Activated gamma-delta T cell treated with Interleukin-2 at 50 U/mL for 16 hours (primary cell): Measurements from ENCODE around the gene TBC1D5.
"Not testable (repeated sequence)": the region's sequence is repeated elsewhere in the genome, so short reads cannot be mapped to it uniquely, and the experiment has no call there.

Experiments used
- DNase-seq: peaks from one replicate; pipeline ENCODE4 v3.0.0-alpha.2; 2020

Gene TBC1D5

DNA sequence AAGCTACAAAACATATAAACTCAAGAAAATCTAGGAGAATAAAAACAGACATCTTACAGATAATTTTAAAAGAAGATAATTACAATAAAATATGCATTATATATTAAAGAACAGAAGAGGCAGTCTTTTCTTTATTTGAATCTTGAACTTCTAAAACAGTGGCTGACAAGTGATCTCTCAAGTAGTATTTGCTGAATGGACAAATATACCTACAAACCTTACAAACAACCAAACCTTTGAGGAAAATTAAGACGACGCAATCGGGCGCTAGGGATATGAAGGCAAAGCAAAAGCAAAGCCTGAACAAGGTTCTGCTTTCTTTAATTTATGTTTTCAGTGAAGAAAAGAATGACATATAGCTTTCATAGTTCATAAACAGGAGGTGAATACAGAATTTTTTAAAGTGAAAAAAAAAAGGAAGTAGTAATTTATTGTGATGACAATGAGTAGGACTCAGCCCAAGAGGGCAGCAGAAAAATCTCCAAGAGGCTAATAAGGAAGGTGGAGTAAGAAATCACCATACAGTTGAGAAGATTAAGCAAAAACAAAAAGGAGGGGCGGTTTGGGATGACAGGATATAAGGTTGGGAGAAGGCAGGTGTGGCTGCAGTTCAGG, 347.8 kb downstream of the TBC1D5 start:
- DNase-seq, result no peak

DNA sequence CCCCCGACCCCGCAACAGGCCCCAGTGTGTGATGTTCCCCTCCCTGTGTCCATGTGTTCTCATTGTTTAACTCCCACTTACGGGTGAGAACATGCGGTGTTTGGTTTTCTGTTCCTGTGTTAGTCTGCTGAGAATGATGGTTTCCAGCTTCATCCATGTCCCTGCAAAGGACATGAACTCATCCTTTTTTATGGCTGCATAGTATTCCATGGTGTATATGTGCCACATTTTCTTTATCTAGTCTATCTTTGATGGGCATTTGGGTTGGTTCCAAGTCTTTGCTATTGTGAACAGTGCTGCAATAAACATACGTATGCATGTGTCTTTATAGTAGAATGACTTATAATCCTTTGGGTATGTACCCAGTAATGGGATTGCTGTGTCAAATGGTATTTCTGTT, 349.9 kb downstream of the TBC1D5 start:
- not testable (repeated sequence) for DNase-seq

DNA sequence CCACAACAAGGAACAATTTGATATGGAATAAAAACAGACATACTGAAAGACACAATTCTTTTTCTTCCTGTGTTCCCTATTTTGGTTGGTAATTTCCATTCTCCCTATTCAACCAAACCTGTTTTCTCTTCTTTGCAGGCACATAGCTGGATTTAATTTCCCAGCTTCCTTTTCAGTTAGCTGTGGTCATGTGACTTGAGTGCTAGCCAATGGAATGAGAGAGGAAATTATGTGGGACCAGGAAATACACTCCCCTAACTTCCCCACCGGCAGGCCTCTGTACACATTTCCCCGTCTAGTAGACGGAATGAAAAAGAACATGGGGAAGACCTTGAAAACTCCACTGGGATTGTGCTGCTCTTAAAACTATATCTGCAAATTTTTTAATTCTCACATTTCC, 351.6 kb downstream of the TBC1D5 start:
- DNase-seq, result no peak

DNA sequence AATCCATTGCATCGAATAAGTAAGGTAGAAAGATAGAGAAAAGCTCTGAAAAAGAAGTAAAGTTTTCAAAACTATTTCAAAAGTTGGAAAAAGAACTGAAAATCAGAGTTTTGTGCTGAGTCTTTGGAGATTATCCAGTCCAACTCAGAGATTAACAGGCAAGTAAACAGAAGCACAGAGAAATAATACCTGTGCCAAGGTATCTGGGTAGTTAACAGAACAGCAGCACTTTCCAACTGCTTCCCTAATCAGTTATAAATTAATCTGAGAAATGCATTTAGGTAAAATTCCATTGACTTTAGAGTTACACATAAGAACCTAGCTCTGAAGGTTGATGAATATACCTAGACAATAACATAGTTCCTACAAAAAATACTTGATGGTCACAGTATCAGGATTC, 355.3 kb downstream of the TBC1D5 start:
- DNase-seq, result no peak

DNA sequence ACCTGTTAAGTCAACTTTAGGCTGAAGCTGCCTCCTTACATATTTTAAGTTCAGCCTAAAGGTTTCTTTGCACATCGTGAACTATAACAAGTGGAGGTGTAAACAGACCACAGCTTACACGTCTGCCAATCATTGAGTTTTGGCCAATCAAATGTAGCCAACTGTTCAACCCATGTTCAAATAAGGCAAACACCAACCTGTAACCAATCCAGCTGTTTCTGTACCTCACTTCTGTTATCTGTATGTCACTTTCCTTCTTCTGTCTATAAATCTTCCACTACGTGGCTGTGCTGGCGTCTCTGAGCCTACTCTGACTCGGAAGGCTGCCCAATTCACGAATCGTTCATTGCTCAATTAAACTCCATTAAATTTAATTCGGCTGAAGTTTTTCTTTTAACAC, 356.0 kb downstream of the TBC1D5 start:
- no peak for DNase-seq

DNA sequence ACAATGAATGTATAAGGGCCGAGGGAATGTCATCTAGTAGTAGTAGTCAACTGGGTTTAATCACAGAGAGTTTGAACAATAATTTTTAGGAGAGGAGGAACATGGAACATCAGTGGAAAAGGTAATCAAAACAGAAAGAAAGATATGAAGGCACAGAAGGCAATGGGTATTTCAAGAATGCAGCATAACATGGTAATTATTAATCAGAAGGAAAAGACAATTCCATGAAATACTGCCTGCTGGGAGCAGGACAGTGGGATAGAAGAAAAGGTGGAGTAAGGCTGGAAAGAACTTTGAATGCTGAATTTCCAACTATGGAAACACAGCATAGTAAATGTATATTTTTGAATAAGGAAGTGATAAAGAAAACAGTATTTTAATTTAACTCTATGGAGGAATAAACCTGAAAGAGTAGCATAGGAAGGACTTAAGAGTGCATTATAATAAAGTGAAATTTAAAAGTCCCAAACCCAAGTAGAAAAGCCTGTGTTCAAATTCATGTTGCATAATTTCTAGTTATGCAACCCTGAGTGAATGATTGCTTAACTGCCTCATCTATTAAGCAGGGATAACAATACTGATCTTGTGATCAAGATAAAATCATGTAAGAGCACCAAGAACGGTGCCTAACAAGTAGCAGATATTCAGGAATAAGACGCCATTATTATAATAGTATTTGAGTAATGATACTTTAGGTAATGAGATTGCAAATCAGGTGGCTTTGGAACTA, 357.7 kb downstream of the TBC1D5 start:
- DNase-seq, result no peak

DNA sequence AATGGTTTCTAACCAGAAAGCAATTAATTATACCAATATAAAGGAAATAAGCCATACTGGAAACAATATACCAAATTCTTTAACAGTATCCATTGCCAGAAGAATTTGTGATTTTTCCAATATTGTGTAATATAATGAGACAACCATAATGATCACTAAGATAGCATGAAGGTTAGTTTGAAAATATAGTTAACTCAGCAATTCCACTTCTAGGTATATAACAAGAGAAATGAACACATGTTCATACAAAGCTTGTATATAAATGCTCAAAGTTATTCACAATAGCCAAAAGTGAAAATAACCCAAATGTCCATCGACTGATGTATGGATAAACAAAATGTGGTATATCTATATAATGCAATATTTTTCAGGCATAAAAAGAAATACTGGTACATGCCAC, 369.1 kb downstream of the TBC1D5 start:
- DNase-seq, result no peak

DNA sequence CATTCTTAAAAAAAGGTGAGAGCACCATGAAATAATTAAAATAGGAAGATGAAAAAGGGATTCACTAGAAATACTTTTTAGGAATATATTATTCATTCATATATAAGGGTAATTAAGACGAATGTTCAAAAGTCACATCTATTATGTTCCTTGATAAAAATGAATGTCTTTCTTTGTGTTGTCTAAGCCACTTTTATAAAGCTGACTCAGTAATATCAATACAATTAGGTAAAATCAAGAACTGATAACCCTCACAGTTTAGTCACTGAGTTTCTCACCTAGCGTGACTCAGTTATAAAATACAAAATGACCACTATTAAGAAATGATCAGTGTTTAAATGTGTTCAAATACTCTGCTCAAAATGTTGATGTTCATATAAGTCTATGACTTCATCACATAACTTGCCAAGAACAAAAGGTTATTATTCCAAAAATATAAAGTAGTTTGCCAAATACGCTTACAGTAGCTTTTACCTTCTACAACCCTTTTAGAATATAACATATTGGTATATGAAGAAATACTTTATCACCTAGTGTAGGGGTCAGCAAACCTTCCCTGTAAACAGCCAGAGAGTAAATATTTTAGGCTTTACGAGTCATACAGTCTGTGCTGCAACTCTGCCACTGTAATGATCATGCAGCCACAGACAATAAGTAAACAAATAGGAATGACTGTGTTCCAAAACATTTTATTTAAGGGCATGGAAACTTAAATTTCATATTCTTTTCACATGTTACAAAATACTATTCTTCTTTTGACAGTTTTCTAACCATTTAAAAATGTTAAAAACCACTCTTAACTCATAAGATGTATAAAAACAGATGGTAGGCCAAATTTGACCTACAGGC, 369.8 kb downstream of the TBC1D5 start:
- DNase-seq, result no peak

DNA sequence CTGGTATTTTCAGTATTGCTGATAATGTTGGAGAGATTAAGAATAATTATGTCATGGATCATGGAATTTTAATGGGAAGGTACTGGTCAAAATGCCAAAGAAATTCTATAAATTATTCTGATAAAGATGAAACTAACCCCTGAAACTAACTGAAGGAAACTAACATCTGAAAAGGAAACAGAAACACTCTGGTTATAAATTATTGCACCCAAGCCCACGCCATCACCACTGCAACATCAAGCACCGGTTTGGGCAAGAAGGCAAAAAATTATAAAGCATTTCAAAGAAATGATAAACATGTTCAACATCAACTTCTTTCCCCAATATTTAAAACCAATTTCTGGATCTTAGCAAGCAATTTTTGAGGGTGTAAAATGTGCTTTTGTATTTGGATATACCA, 372.5 kb downstream of the TBC1D5 start:
- no peak for DNase-seq

DNA sequence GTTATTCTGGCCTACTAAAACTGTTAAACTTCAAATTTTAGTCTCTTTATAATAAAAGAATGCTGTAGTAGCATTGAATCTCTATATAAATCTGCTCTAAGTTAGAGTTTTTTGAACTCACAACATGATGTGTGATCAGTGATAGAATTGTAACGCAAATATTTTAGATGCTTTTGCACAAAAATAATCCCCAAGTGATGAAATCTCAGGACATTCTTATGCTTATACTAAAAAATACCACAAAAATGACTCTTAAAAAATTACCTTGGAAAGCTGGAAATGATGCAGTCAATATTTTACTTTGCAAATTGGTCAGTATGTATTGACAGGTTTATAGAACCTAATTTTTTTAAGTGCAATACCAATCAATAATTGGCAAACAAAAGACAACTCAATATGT, 375.3 kb downstream of the TBC1D5 start:
- DNase-seq, result no peak

DNA sequence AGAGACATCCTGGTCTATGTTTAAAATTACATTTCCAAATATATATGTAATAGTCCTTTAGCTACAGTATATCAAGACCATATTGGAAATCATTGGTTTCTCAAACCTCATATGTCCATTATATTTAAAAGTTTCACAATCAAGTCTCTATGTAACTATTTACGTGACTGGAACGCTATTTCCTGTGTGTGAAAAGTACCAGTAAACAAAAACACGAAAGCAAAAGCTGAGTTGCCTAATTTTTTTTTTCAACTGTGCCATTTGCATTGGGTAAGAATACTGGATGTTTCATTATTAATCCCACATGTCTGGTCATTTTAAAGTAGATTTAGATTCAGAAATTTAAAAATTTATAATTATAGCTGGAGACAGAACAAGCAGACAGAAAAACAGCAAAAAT, 381.4 kb downstream of the TBC1D5 start:
- no peak for DNase-seq

DNA sequence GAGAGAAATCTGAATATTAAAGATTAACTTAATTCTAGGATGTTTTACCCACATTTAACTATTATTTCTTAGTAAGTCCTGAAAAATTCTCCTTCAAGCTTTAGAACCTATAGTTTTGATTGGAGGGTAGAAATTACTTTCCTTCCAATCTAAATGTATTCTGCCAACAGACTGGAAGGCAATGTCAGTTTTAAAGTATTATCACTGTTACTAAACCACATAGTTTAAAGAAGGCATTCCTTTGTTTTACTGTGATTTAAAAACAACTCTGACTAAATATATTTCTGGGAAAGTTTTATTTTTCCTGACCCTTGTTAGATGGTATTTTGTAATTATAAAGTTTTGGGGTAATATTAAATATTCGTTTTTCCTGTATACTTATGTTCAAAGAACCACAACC, 382.5 kb downstream of the TBC1D5 start:
- DNase-seq, result no peak

DNA sequence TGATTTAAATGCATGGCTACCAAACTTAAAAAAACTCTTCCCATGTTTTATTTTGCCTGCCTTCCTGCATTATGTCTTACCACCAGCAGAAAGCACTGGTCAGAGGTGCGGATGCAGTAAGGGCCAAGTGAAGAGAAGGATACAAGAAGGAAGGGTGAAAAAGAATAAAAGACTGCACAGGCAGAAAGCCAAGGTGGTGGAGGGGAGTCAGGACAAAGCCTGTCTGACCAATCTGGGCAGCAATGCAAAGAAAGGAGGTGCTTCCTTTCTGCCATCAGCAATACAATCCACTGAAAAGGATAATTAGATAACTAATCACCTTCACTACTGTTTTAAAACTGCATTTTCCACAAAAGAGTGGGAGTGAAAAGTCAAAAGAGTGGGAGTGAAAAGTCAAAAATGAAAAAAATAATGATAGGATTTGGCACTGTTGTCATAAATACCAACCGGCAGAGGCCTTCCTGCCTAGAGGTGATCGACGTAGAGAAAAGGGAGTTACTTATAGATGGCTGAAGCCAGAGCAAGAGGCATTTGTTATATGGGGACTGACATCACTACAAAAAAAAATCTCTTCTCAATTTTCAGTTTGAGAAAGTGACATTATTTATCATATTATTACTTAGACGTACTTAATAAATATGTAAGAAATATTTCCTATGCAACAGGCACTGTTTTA, 385.3 kb downstream of the TBC1D5 start:
- no peak for DNase-seq

DNA sequence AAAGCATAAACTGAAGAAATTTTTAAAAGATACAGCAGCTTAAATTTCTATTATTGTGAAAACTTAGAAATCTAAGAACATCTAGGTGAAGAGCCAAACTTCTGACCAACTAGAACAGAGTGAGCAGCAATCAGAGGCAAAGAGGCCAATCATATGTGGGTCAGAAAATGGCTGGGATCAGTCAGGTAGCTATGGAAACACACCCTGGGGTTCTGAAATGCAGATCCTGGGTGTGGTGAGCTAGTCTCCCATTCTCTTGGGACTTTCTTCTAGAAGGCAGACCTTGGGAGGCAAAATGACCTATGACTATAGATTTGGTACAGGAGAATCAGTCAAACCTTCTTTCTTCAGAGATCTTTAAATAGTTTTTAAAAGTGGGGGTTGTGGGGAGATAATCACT, 385.8 kb downstream of the TBC1D5 start:
- DNase-seq, result no peak

DNA sequence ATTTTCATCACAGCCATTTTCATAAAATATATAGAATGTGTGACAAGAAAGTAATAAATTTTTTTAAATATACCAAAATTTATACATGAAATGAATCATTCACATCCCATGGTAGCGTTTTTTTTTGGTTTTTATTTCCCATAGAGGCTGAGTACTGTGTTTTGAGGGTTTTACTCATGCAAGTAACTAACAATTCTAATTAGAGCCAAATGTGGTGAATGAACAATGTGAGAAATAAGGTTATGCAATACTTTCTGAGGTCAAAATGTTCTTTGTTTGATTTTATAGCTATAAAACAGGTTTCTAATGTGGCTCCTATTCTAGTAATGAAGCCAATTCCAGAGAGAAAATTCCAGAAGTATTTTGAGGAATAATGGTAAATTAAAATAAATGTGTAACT, 386.8 kb downstream of the TBC1D5 start:
- DNase-seq, result no peak

DNA sequence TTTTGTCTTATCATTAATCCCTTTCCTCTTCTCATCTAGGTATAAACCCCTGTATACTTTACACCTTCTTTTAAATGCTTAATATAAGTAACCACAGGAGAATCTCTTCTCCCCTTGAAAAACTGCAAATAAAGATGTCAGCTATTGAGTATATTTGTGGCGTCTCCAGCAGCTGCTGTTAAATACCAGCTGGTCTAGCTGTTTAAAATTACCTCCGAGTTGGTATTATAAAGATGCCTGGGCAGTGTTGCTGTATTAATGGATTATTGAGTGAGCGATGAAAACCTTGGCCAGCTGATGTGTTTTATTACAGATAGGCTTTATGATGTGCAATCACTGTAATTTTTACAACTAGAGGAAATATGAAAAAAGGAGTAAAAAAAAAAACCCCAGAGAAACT, 388.1 kb downstream of the TBC1D5 start:
- DNase-seq, result no peak

DNA sequence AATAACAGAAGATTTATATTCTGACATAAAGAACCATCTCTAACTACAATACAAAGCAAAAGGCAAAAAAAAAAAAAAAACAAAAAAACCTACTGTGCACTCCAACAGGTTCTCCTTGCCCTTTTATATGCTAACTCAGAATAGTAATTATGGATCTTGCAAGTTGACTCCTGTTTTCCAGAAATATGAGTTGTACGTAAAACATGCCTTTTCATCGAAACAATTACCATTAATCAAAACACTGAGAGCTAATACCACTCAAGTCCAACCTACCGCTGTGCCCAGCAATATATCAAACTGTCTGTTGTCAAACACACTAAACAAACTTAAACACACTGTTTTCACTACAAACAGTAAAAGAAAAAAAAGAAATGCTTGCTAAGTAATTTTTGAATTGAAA, 389.8 kb downstream of the TBC1D5 start:
- no peak for DNase-seq

DNA sequence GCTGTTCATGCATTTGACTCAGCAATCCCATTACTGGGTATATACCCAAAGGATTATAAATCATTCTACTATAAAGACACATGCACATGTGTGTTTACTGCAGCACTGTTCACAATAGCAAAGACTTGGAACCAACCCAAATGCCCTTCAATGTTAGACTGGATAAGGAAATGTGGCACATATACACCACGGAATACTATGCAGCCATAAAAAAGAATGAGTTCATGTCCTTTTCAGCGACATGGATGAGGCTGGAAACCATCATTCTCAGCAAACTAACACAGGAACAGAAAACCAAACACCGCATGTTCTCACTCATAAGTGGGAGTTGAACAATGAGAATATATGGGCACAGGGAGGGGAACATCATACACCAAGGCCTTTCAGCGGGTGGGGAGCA, 391.2 kb downstream of the TBC1D5 start:
- DNase-seq, result not testable (repeated sequence)

DNA sequence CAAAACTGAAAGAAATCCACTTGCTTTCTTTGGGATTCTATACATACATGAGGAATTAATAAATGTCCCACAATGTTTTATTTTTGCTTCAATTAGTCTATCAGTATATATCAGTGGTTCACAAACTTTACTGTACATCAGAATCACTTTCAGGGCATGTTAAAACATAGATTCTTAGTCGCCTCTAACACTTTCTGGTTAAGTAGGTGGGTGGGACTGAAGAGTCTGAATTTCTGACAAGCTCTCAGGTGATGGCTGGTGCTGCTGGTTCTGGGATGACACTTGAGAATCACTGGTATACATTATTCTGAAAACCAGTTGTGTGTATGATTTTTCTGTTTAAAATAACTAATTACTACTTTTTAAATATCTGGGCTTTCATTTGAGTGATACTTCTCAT, 393.3 kb downstream of the TBC1D5 start:
- no peak for DNase-seq

DNA sequence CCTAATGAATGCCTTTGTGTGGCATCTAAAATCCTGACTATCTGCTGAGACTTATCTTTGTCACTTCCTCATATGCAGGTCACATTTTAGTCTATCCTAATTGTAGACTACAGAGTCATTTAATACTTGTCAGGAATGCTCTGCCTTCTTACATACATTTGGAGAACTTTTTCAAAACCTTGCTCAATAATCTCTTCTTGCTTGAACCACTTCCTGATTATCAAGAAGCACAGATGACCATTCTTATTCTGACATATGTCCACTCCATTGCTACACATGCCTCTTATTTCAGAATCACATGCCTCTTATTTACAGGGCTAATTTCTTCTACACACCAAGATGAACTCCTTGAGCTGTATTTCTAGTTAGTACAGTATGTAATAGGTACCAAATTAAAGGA, 400.3 kb downstream of the TBC1D5 start:
- DNase-seq, result no peak

DNA sequence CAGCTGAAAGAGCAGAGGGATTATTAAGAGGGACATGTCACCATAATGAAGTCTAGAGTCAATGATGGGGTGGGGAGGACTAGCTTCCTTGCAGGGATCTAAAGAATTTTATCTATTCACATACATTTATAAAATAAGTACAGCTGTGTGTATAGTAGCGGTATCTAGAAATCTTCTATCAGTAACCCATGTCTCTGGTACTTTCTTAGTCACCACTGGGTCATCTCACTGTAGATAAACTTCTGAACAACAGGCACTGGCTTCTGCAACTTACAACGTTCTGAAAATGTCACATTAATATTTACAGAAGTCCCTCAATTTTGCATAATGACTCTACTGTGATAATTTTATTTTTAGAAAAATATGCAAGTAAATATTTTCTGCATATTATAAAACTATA, 401.7 kb downstream of the TBC1D5 start:
- DNase-seq, result no peak

DNA sequence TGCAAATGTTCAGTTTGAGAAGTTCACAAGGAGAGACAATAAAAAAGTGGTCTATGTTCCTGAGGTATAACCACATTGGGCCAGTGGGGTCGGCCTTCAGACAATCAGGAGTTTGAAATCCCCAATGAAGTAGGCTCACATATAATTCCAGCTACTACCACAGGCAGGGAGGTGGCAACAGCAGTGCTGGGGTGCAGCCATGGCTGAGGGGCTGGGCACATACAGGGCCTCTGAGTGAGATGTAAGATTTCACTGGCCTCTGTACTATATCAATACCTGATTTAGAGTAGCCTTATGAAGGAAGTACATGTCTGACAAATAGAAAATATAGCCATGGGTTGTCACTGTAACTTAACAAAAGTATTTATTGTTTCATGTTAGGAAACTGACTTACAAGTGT, 402.2 kb downstream of the TBC1D5 start:
- DNase-seq, result no peak

DNA sequence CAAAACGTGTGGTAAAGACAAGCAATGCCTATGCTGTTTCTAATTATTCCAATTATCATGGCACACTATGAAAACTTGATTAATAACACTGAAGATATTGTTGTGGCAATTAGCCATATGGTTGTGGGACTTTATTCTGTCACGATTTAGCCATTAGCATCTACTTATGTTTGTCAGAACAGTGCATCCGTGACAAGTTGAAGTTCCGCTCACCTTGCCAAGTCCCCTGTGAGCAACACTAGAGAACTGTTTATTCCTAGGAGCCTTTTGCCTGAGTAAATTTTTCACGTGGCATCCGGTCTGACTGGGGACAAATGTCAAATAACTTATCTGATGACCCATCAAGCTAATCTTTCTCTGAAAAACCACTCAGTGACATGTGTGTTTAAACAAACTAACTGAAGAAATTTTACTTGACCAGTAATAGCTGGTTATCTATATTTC, 403.3 kb downstream of the TBC1D5 start:
- no peak for DNase-seq

DNA sequence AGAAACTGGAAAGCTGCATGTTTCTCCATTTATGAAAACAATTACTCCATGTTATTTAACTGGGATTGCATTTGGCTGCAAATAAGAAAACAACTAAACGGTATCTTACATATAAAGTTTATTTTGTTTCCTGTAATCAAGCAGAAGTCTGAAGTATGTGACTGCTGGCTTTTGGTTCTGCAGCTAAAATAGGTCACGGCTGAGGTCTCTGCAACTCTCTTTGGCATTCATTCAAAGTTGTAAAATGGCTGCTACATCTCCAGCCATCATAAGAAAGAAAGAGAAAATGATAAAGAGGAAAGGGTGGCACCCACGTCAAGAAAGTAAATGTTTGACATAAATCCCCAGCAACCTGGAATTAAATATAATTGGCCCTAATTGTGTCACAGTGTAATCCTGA, 406.1 kb downstream of the TBC1D5 start:
- no peak for DNase-seq
